Brain microvascular endothelial cell (primary cell): ENCODE results near the gene VSTM4.

ENCODE experiments used
- DNase-seq: peaks from one replicate; pipeline ENCODE4 v3.0.0-alpha.2; 2020
- H3K27ac ChIP-seq: fragments of 250-450 bp; sonication (Bioruptor Pico); 2 replicates; pipeline ENCODE4 v1.5.1; 2020; ENCODE audit warnings: mild to moderate bottlenecking, moderate library complexity
- H3K27me3 ChIP-seq: fragments of 250-450 bp; sonication (Bioruptor Pico); replicated peaks from 2 replicates; pipeline ENCODE4 v1.5.1; 2020; ENCODE audit warnings: mild to moderate bottlenecking
- H3K36me3 ChIP-seq: fragments of 250-450 bp; sonication (Bioruptor Pico); replicated peaks from 2 replicates; pipeline ENCODE4 v1.5.1; 2020; ENCODE audit warnings: mild to moderate bottlenecking
- H3K4me3 ChIP-seq: 2 replicates; pipeline ENCODE4 v1.5.1; 2011; ENCODE audit warnings: low read depth, mild to moderate bottlenecking, control low read depth, low read length, moderate library complexity
- in situ Hi-C: cut with HindIII; loops from 2 replicates; pipeline ENCODE4 v1.10.0; 2017; ENCODE audit warnings: low sequenced_read_pairs, low pct_ligation_motif_present
- TF ChIP-seq, protein P1 (sequence below): IDR thresholded peaks from 2 replicates; pipeline ENCODE4 v1.5.1; 2011; ENCODE audit warnings: low read depth, mild to moderate bottlenecking, moderate library complexity, low read length, control low read depth, inconsistent platforms; ENCODE audit errors: missing control alignments

The VSTM4 gene

DNA sequence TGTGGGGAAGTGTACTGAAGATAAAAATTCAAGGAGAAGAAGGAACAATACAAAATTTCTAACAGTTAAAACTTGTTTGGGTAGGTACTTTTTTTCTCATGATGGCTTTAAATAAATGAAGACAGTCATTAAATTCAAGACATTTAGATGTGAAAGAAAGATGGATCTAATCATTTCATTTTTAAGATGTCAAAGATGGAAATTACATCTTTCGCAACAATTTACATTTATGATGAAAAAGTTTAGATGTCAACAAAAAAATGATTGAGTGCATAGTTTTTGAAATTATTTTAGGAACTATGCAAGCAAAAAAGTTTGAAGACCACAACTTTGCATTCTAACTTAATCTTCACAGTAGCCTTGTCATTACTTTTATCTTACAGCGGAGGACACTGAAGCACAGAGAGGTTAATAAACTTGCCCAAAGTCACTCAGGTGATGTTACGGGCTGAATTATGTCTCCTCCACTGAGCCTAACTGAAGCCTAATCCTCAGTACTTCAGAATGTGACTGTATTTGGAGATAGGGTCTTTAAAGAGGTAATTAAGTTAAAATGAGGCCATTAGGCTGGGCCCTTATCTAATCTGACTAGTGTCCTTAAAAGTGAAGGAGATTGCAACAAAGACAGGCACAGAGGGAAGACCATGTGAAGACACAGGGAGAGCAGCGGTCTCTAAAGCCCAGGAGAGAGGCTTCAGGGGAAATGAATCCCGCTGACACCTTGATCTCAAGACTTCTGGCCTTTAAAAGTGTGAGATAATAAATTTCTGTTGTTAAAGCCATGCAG is 48.2 kb downstream of the VSTM4 start:
- no peaks in the 10 kb centered on the region for H3K27me3 ChIP-seq
- in situ Hi-C loops = no loop called here
- no peak for DNase-seq
- H3K36me3 ChIP-seq = no peaks in the 10 kb centered on the region
- H3K4me3 ChIP-seq = no peak overlapping the region
- TF ChIP-seq, protein P1, sequence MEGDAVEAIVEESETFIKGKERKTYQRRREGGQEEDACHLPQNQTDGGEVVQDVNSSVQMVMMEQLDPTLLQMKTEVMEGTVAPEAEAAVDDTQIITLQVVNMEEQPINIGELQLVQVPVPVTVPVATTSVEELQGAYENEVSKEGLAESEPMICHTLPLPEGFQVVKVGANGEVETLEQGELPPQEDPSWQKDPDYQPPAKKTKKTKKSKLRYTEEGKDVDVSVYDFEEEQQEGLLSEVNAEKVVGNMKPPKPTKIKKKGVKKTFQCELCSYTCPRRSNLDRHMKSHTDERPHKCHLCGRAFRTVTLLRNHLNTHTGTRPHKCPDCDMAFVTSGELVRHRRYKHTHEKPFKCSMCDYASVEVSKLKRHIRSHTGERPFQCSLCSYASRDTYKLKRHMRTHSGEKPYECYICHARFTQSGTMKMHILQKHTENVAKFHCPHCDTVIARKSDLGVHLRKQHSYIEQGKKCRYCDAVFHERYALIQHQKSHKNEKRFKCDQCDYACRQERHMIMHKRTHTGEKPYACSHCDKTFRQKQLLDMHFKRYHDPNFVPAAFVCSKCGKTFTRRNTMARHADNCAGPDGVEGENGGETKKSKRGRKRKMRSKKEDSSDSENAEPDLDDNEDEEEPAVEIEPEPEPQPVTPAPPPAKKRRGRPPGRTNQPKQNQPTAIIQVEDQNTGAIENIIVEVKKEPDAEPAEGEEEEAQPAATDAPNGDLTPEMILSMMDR = no peak
- no peak overlapping the region for H3K27ac ChIP-seq

DNA sequence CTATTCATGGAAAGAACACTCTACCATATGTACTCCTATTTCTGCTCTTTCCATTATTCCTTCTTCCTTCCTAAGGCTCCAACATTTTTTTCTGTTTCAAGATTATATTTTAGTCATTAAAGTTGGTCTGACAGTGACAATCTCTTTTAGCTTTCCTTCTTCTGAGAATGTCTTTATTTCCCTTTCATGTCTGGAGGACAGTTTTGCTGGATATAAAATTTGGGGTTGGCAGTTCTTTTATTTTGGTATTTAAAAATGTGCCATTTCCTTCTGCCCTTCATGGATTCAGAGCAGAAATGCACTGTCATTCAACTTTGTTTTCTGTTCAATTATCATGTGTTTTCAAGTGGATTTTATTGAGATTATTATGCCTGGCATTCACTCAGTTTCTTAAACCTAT is 53.1 kb downstream of the VSTM4 start:
- H3K4me3 ChIP-seq = no peak overlapping the region
- TF ChIP-seq, protein P1 = no peak
- DNase-seq = no peak
- H3K27ac ChIP-seq = no peak overlapping the region
- H3K36me3 ChIP-seq = no peaks in the 10 kb centered on the region
- H3K27me3 ChIP-seq = no peaks in the 10 kb centered on the region
- in situ Hi-C loops = no loop called here

- Histone ChIP-seq H3K27ac (no peak overlapping the region), H3K27me3 (no peaks in the 10 kb centered on the region), H3K36me3 (no peaks in the 10 kb centered on the region), H3K4me3 (no peak overlapping the region)
- TF ChIP-seq, protein P1 = no peak
- in situ Hi-C loops = no loop called here
- no peak for DNase-seq
These were observed 53.7 kb downstream of the VSTM4 start for GRCh38 chr10:49061667-49062066.

DNA sequence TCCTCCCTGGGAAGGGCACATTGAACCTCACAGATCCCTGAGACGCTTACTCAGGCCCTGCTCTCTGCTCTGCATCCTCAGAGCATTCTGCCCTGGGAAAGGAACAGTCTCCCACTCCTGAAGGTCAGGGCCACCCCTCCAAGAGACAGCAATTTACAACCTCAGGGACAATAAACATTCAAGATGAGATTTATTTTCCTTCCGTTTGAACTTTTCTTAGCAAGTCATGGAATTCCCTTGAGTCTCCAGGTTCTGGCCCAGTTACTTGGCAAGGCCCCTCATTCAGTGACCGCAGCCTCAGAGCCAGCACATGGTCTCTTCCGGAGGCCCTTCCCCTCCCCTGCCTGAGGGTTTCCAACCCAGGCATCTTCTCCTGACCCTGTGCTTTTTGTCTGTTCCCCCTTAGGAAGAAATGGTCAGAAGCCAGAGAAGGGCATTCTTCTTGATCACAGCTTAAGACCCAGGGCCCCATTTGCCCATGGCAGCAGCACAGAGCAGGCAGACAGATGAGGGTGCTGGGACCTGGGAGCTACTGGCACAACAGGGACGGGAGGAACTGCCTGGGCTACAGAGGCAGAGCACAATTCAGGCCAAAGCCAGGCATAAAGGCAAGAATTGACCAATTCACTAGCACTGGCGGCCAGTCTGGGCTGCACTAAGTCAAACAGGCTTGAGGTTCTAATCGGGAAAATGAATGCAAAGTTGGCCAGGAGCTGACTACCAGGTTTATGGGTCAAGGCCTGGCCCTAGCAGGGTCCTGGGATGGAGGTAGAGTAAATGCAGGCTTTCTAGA is 56.7 kb downstream of the VSTM4 start:
- Histone ChIP-seq H3K27ac (no peak overlapping the region), H3K4me3 (no peak overlapping the region), H3K27me3 (no peaks in the 10 kb centered on the region), H3K36me3 (no peaks in the 10 kb centered on the region)
- DNase-seq = no peak
- TF ChIP-seq, protein P1 = no peak
- in situ Hi-C loops = no loop called here

DNA sequence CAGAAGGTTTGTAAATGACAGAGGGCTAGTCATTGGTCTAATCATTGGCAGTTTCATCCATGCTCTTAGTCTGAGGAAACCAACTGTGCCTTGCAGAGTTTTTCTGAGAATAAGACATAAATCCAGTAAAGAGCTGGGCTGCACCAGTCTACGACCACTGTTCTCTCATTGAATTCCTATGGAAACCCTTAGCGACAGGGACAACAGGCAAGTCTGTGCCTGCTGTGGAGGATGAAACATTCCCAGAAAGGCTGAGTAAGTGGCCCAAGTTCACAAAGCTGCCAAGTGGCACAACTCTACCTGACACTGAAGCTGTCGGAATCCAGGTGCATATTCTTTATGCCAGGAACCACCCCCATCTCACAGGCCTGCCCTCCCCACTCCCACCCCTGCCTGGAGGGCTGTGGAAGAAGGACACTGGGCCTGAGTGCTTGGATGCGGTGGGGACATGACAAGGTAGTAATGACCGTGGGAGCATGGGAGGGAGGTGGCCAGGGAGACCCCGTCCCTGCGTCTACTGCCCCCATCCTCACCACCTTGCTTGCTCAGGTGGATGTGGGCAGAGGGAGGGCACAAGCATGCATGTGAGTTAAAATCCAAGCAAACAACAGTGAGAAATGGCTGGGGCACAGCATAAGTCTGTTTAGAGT is 58.0 kb downstream of the VSTM4 start:
- Histone ChIP-seq H3K36me3 (no peaks in the 10 kb centered on the region), H3K4me3 (no peak overlapping the region), H3K27me3 (no peaks in the 10 kb centered on the region), H3K27ac (no peak overlapping the region)
- no peak for DNase-seq
- in situ Hi-C loops = no loop called here
- TF ChIP-seq, protein P1 = no peak
